OCI-LY3 (cell line): ENCODE measurements around the gene NAMPT.

Source experiments
- EZH2phosphoT487 ChIP-seq: fragments of 200-600 bp; shearing (Covaris generic); IDR thresholded peaks from 2 replicates; pipeline ENCODE4 v1.6.1; 2018; ENCODE audit warnings: antibody characterized with exemption, mixed run types, low read depth
- TF ChIP-seq, protein P1 (sequence below): fragments of 200-600, 300-600 bp; sonication (generic); IDR thresholded peaks from 2 replicates; pipeline ENCODE4 v1.5.1; 2014; ENCODE audit warnings: antibody characterized with exemption, low read length, low read depth

DNA sequence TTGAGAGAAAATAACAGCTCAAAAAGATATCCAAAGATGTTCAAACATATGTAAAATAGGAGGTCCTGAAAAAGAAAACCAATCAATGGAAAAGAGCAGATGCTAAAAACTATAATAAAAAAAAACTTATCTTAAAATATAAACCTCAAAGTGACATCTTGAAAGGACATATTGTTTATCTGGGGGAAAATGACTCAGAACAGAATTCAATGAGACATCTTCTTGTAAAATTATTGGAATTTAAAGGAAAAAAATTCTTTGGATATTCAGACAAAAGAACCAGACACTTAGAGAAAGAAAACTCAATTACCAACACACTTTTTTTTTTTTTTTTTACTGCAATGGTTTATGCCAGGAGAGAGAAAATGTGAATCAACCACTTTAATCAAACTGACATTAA lies 58.9 kb downstream of the NAMPT start:
- TF ChIP-seq, protein P1, sequence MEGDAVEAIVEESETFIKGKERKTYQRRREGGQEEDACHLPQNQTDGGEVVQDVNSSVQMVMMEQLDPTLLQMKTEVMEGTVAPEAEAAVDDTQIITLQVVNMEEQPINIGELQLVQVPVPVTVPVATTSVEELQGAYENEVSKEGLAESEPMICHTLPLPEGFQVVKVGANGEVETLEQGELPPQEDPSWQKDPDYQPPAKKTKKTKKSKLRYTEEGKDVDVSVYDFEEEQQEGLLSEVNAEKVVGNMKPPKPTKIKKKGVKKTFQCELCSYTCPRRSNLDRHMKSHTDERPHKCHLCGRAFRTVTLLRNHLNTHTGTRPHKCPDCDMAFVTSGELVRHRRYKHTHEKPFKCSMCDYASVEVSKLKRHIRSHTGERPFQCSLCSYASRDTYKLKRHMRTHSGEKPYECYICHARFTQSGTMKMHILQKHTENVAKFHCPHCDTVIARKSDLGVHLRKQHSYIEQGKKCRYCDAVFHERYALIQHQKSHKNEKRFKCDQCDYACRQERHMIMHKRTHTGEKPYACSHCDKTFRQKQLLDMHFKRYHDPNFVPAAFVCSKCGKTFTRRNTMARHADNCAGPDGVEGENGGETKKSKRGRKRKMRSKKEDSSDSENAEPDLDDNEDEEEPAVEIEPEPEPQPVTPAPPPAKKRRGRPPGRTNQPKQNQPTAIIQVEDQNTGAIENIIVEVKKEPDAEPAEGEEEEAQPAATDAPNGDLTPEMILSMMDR: no peak
- no peak for TF ChIP-seq EZH2phosphoT487
